NCI-H510A treated with DMSO at 0.1 percent for 48 hours (cell line): ENCODE results near the gene NLN.
"Not testable (repeated sequence)": the region's sequence is repeated elsewhere in the genome, so short reads cannot be mapped to it uniquely, and the experiment has no call there.

Experiments used
- DNase-seq: peaks from one replicate; lab custom pipeline; 2025; lab: John Stamatoyannopoulos, UW

Gene NLN

GRCh38 chr5:65721720-65722574, at the start of gene NLN, which contains the start of gene SGTB:
Gene NLN, plus strand, starts transcription at chr5:65722205. Its CDS starts 169 bp downstream, at chr5:65722374.
Gene SGTB, minus strand, starts transcription at chr5:65722109. Its CDS starts 1,302 bp downstream, at chr5:65720807.
- DNase-seq, result peak; percentile 16

- no peak for DNase-seq
Observed at GRCh38 chr5:65672796-65673195, 49.2 kb upstream of the NLN start.

- DNase-seq, result no peak
Observed at GRCh38 chr5:65674749-65675148, 47.3 kb upstream of the NLN start.

GRCh38 chr5:65676056-65676455, 45.9 kb upstream of the NLN start:
- DNase-seq, result not testable (repeated sequence)

- no peak for DNase-seq
Observed at GRCh38 chr5:65682148-65682547, 39.9 kb upstream of the NLN start.

- DNase-seq, result no peak
Observed at GRCh38 chr5:65693121-65693520, 28.9 kb upstream of the NLN start.

GRCh38 chr5:65695162-65695755, 26.7 kb upstream of the NLN start:
- no peak for DNase-seq

GRCh38 chr5:65695896-65696295, 26.1 kb upstream of the NLN start:
- DNase-seq, result no peak

- no peak for DNase-seq
Observed at GRCh38 chr5:65696892-65697291, 25.1 kb upstream of the NLN start.

GRCh38 chr5:65699338-65699737, 22.7 kb upstream of the NLN start:
- no peak for DNase-seq

- DNase-seq, result no peak
Observed at GRCh38 chr5:65702036-65702435, 20.0 kb upstream of the NLN start.

- DNase-seq, result no peak
Observed at GRCh38 chr5:65704621-65705239, 17.3 kb upstream of the NLN start.

- no peak for DNase-seq
Observed at GRCh38 chr5:65707663-65708062, 14.3 kb upstream of the NLN start.

GRCh38 chr5:65708145-65708544, 13.9 kb upstream of the NLN start:
- no peak for DNase-seq

- DNase-seq, result no peak
Observed at GRCh38 chr5:65718576-65719310, 3.3 kb upstream of the NLN start.

GRCh38 chr5:65721050-65721719, 820 bp upstream of the NLN start:
- peak; percentile 29 for DNase-seq

GRCh38 chr5:65722575-65723403, 784 bp downstream of the NLN start:
- DNase-seq, result peak; percentile 77

GRCh38 chr5:65727491-65728156, 5.6 kb downstream of the NLN start:
- no peak for DNase-seq

- no peak for DNase-seq
Observed at GRCh38 chr5:65728218-65728617, 6.2 kb downstream of the NLN start.

- no peak for DNase-seq
Observed at GRCh38 chr5:65730910-65731309, 8.9 kb downstream of the NLN start.
